Fibroblast of villous mesenchyme (primary cell): ENCODE results near the gene DGKZ. TPM values are rescaled to one million over a fixed set of nuclear protein-coding genes. Genes with fewer than 3 reads are reported as not detected.
"Not testable (repeated sequence)": the region's sequence is repeated elsewhere in the genome, so short reads cannot be mapped to it uniquely, and the experiment has no call there.

ENCODE experiments used
- DNase-seq: peaks from one replicate; pipeline ENCODE4 v3.0.0-alpha.2; 2010; ENCODE audit warnings: low read depth
- H3K4me3 ChIP-seq: 2 replicates; pipeline ENCODE4 v1.5.1; 2011; ENCODE audit warnings: low read depth, mild to moderate bottlenecking, low read length
- CTCF ChIP-seq: IDR thresholded peaks from 2 replicates; pipeline ENCODE4 v1.5.1; 2012; ENCODE audit warnings: low read depth, mild to moderate bottlenecking, low read length; ENCODE audit not compliant: insufficient read depth
- total RNA-seq: library from RNA; depleted of rRNA; stranded (reverse); fragments of >200 nt; gene quantifications from 2 replicates; pipeline ENCODE4 v1.2.3, GENCODE V29; 2012

Gene DGKZ
- total RNA-seq, 1 donor, result 50.1 TPM

- no peak for DNase-seq
- no peak overlapping the region for H3K4me3 ChIP-seq
- TF ChIP-seq CTCF, result no peak
Observed at GRCh38 chr11:46377290-46377689, 30.0 kb downstream of the DGKZ start.

- no peak for TF ChIP-seq CTCF
- DNase-seq, result no peak
- H3K4me3 ChIP-seq, result no peak overlapping the region
Observed at GRCh38 chr11:46377831-46378230, 30.6 kb downstream of the DGKZ start.

- TF ChIP-seq CTCF, result no peak
- DNase-seq, result no peak
- no peak overlapping the region for H3K4me3 ChIP-seq
Observed at GRCh38 chr11:46378296-46378695, 31.0 kb downstream of the DGKZ start.

GRCh38 chr11:46378811-46379481 is 31.7 kb downstream of the DGKZ start:
- no peak overlapping the region for H3K4me3 ChIP-seq
- no peak for DNase-seq
- no peak for TF ChIP-seq CTCF

GRCh38 chr11:46379482-46380293 is 32.4 kb downstream of the DGKZ start:
- not testable (repeated sequence) for H3K4me3 ChIP-seq
- DNase-seq, result peak; percentile 40

- no peak for TF ChIP-seq CTCF
- H3K4me3 ChIP-seq, result peak overlapping the region; percentile 63
- DNase-seq, result peak; percentile 75
Observed at GRCh38 chr11:46380340-46381047, 33.2 kb downstream of the DGKZ start.
